HL-60/S4 treated with phorbol 12-myristate 13-acetate at 8.2 ng/mL for 4 days and 3 days (cell line): ENCODE results near the gene CASP9.
"Not testable (repeated sequence)": the region's sequence is repeated elsewhere in the genome, so short reads cannot be mapped to it uniquely, and the experiment has no call there.

Source experiments
- in situ Hi-C: fragments of 300-500 bp; cut with MboI; formaldehyde crosslinking; loops from 2 replicates; pipeline ENCODE4 v1.15.0; 2022; ENCODE audit warnings: low sequenced_read_pairs

Gene CASP9

DNA sequence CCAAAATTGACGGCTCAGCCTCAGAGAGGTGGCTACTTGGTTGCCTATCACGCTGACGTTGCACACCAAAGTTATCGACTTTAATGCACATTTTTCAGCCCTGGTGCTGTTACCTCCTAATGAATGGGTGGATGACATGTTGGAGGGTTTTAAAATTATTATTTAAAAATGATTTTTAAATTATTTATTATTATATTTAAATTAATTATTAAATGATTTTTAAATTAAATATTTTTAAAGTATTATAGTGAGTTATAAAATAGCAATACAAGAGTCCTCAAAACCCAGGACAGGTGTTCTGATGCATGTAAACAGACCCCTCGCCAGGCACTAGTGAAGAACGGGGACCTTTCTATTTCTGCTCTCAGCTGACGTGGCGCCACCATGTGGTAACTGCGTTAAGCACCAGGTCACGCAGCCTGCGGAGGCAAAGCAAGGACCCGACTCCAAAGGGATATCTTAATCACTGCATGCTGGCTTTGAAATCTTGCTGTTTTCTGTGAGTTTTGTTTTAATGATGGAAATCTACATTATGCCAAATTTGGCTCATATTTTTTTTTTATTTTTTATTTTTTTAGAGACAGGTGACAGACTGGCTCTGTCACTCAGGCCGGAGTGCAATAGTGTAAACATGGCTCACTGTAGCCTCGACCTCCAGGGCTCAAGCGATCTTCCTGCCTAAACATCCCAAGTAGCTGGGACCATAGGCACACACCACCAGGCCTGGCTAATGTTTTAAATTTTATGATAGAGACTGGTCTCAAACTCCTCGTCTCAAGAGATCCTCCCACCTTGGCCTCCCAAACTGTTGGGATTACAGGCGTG, 22.6 kb downstream of the CASP9 start:
- in situ Hi-C loops: no loop called here

DNA sequence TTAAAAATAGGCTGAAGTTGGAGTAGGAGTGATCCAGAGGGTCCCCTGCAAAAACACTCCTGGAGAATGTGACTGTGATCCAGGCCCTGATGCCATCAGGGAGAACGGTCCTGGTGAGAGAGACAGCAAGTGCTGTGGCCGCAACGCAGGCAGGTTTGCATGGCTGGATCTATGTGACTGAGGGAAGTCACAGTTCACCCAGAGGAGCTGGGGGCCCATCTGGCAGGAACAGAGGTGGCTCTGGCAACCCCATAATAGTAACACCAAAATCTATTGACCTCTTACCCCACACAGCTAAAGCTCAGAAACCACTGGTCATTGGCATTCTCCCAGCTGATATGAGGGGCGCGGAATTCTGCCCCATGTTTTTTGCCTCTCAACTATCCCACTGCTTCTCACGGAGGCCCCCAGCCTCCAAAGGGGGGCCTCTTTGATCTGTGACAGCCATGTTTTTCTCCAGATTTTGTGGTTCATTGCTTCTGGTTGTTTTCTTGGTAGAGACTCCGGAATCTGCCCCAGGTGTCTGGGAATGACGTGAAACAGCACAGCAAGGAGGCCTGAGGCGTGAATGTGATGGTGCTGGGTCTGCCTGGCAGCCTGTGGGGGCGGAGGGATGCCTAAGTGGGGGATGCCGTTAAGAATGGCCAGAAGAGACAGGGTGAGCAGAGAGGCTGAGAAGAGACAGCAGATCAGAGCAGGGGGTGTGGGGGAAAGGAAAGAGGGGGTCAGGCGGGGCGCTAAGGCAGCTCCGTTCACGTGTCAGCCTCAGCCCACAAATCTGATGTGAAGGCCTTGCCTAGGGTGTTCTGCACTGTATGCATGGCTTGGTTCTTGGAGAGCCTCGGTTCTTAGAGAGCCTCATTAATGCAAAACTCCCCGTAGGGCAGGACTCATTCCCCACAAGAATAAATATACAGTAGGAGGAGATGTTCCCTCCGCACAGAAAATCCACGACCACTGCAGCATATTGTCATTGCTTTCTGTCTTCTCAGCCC, 23.5 kb downstream of the CASP9 start:
- in situ Hi-C loops: no loop called here

DNA sequence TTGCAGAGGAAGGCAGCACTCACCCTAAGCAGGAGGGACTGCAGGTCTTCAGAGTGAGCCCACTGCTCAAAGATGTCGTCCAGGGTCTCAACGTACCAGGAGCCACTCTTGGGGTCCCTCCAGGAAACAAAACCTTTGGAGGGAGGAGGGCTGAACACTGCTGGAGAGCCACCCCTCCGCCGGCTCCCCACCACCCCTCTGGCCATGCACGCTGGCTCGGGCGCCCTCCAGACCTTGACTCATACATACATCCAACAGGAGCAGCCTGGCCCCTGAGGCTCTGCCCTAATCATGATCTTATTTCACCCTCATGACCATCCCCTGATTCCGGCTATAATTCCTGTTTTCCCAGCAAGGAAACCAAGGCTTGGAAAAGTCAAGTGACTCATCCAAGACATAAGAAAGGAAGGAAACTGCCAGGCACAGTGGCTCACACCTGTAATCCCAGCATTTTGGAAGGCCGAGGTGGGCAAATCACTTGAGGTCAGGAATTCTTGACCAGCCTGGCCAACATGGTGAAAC, 30.1 kb downstream of the CASP9 start:
- in situ Hi-C loops: no loop called here

DNA sequence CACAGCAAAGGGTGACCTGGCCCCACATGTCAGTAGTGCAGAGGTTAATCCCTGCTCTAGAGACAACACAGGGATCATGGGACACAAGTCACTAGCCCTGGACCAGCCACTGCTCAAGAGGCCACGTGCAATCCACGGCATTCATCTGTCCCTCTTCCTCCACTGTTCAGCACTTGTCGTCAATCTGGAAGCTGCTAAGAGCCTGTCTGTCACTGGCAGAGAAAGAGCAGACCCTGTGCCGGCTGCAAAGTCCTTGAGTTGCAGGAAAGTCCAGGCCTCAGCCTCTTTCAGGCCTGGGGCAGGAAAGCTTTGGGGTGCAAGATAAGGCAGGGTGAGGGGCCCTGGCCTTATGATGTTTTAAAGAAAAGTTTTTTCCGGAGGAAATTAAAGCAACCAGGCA, 31.4 kb downstream of the CASP9 start:
- in situ Hi-C loops: no loop called here

DNA sequence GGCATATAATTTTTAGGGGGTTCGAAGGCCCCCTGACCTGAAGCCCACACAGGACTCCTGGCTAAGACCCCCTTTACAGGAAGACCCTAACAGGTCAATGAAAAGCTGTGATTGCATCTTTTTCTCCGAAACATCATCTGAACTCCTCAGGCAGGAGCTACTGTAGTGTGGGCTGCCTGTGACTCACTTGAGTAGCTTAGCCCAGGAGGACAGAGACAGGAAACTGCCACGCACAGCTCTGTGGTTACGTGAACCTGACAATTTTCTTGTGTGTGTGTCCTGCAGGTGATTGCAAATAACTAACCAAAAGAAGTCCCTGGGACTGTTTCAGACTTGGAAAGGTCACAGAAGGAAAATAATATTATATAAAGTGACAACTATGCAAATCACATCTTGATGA, 33.0 kb downstream of the CASP9 start:
- in situ Hi-C loops: not testable (repeated sequence)

DNA sequence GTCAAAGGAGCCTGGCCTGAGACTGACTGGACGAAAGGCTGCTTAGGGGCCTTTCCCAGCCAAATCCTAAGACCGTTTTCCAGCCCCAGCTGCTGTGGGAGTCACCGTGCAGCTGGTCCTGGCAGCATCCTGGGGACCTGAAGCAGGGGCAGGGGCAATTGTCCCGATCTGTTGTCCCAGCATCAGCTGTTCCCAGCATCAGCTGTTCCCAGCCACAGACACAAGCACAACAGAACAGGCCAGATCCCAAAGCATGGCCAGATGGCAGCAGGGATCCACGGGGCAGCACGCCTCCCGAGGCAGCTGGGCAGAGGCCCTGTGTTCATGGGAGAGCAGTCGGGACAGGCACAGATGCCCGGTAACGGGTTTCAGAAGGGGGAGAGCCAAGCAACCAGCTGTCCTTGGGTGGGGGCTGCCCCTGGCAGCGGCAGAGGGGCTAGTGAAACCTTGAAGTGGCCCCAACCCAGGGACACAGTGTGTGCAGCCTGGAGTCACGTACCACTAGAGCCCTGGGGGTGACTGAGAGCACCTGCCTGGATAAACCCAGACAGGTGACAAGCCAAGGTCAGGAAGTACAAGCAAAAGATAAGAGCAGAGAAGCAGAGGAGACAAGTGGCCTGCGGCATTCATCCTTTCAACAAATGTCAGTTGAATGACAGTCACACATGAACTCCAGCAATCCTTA, 34.8 kb downstream of the CASP9 start:
- in situ Hi-C loops: no loop called here

DNA sequence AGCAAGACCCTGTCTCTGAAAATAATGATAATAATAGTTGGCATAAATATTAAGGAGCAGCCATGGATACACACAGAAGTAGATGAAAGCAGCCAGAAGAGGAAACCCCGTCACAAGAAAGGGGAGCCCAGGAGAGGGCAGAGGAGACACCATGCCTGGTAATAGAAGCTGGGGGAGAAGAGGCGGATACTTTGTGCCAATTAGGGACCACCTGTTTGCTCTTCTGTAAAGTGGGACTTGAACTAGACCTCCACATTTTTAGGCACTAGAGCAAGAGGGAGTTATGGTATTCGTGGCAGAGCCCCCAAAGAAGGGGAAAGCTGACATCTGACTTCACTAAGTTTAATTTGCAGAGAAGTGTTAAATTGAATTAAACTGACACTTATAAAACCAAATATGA, 35.6 kb downstream of the CASP9 start:
- in situ Hi-C loops: no loop called here

DNA sequence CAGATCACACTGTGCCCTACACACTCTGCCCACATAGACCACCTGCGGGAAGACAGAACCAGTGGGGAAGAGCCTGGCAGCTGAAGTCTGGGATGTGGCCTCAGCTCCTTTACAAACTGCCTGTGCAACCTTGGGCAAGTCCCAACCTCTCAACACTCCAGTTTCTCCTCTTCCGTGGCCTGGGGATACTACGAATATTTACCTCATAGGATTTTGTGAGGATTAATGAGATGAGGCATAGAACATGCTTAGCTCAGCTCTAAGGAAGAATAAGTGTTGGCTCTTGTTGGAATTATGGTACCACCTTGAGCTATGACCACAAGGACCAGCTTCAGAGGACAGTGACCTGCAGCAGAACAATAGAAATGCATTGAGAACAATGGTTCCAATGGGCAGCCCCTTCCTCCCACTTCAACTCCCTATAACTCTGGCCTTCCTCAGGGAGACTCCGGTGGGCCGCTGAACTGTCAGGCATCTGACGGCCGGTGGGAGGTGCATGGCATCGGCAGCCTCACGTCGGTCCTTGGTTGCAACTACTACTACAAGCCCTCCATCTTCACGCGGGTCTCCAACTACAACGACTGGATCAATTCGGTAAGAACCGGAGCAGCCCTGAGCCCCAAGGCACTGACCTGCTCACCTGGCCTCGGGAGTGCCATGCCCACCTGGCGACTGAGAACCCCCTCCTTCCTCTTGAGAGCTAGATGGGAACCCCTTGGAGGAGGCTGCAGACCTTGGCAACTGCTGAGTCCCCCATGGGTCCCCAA, 37.0 kb downstream of the CASP9 start:
- in situ Hi-C loops: not testable (repeated sequence)

DNA sequence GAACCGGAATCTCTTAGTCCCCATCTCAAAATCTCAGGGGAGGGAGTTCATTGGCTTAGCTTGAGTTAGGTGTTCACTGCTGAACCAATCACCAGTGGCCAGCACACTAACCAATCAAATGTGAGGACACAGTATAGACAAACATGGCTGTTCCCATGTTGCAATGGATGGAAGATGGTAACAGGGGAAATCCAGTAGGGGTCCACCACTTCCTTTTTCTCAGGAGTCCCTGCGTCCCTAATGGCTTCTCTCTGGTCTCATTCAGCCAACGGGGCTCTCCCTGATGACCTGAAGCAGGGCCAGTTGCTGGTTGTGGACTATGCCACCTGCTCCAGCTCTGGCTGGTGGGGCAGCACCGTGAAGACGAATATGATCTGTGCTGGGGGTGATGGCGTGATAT, 38.4 kb downstream of the CASP9 start:
- in situ Hi-C loops: no loop called here

DNA sequence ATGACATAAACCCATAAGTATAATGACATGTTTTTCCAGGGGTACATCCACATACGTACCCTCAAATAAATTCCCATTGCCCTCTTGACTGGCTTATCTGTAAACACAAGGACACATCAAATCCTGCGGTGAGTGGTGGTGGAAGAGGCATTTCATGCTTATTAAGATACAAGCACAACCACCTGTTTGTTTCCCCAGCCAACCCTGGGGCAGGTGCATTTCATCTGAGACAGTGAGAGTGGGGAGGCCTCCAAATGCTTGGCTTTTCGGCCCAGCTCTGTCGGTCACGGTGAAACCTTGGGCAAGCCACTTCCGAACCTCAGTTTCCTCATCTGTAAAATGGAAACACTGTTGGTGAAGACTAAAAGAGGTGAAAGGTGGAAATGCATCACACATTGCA, 39.6 kb downstream of the CASP9 start:
- in situ Hi-C loops: not testable (repeated sequence)

DNA sequence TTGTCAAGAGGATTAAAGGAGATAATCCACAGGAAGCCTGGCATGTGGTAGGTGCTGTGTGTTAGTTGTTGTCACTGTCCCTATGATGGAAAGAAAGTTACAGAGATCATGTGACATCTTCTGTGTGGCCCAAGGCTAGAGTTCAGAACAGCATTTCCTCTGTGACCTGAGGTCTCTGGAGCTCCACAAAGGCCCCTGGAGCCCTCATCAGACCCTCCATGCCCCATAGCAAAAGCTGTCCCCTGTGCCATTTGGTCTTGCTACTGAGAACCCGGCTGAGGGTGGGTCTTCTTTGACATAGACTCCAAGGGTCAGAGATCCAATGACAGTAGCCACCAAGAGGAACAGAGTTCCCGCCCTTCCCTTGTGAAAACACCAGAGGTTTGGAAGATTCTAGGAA, 40.0 kb downstream of the CASP9 start:
- in situ Hi-C loops: no loop called here

DNA sequence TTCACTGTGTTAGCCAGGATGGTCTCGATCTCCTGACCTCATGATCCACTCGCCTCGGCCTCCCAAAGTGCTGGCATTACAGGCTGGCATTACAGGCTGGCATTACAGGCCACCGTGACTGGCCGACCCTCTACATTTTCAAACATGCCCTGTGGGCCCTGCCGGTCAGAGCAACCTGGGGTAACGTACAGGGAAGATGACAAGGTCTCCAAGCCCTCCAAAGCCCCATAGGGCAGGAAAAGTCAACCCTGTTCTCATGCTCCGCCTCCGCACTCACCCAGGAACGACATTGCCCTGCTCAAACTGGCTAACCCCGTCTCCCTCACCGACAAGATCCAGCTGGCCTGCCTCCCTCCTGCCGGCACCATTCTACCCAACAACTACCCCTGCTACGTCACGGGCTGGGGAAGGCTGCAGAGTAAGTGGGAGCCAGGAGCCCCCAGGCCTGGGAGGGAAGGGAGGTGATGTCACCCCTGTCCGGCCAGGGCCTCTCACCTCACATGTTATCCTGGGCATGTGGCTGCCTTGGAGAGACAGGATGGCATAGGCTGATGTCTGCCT, 41.0 kb downstream of the CASP9 start:
- in situ Hi-C loops: not testable (repeated sequence)

DNA sequence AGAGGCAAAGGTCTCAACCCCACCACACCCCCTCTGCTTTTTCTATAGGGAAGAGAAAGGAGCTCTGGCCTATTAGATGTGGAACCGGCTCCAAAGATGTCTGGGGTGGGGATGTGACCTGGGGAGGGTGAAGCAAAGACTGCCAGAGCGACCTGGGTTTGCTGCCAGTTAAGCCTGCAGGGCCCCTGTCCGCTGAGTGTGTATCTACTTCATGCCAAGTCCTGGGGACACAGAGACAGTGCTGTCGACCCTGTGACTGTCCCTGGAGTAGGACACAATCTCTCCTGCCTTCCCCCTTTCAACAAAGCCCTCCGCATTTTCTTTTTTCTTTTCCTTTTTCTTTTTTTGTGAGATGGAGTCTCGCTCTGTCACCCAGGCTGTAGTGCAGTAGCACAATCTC, 41.6 kb downstream of the CASP9 start:
- in situ Hi-C loops: not testable (repeated sequence)

DNA sequence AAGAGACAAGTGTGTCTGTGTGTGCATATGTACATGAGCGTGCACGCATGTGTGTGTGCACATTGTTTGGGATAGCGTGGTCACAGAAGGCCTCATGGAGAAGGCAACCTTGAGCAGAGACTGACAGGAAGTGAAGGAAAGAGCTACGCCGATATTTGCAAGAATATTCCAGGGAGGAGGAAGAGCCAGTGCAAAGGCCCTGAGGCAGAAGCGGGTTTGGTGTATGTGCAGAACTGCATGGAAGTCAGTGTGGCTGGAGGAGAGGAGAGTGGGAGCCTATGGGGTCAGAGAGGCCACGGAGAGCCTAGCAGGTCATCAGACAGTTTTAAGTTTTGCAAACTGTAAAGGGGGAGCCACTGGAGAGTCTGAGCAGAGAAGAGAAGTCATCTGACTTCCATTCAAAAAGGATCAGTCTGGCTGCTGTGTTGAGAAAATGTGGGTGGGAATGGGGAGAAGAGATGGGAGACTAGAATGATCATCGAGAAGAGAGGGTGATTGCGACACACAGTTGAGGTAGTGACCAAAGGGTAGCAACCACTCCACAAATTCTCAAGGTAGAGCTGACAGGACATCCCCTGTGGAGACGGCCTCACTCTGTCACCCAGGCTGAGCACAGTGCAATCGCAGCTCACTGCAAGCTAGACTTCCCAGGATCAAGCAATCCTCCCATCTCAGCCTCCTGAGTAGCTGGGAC, 44.2 kb downstream of the CASP9 start:
- in situ Hi-C loops: no loop called here

DNA sequence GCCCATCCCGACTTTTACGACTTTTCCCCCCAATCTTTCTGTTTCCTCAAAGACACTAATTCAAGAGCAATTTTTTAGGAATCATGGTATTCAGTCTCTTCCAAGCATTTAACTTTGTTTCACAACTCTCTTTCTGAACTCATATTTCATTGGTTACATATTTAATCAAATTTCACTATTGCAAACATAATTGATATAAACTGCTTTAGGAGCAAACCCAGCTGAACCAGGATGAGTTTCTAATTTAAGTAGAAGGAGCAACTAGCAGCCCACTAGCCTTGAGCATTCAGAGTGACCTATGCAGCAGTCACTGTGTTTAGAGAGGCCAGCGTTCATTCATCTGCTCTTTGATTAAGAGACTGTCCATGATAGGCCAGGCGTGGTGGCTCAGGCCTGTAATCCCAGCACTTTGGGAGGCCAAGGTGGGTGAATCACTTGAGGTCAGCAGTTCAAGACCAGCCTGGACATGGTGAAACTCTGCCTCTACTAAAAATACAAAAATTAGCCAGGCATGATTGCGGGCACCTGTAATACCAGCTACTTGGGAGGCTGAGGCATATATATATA, 46.3 kb downstream of the CASP9 start:
- in situ Hi-C loops: no loop called here

DNA sequence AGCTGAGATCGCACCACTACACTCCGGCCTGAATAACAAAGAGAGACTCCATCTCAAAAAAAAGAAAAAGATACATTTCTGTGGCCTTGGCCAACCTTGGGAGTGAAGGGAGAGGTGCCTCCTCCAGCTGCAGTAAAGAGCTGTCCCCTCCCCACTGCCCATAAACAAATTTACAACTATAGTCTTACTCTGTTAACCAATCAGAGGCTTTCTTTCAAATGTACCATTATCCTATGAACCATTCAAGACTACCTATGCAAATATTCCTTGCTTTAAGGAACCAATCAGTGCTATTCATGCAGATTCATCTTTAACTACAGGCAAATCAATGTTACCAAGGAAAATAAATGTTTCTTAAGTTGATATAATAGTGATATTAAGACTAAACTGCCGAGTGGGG, 47.1 kb downstream of the CASP9 start:
- in situ Hi-C loops: no loop called here

DNA sequence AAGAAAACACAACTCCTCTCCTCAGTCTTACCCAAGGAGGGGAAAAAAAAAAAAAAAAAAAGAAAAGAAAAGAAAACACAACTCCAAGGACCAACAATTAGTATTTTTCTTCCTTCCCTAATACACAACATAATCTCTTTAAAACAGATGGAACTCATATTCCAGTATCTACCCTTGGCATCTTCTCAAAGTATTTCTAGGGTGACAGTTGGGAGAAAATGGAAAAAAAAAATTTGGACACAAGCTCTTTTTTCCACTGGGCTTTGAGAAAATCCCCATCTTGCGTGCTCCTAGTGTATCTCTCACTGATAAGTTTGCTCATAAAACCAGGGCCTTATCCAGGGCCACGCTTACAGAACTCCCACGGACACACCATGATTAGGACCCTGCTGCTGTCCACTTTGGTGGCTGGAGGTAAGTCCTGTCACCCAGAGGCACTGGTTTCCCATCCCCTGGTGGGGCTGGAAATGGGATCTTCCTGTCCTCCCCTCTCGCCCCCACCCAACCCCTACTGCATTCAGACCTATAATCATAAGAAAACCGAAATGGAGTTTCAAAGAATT, 48.2 kb downstream of the CASP9 start, which contains the start of gene CELA2B:
Gene CELA2B (plus strand): TSS at position 353 of the 563 bp plus-strand sequence. CDS start 22 bp downstream, at position 375.
- in situ Hi-C loops: no loop called here

DNA sequence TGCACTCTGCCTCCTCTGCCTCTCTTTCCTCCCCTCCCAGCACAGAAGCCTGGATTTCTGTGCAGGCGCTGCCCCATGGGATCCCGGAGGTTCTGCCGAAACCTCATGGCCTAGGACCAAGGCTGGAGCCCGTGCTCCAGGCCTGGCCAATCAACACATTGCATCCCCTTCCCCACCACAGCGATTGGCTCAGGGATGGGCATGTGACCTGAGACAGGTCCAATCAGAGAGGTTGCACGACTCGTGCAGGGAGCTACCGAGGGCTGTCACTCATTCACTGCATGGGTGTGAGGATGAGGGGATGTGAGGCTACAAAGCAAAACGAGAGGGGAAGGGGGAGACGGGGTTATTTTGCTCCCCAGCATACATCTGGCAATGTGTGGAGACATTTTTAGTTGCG, 51.4 kb downstream of the CASP9 start:
- in situ Hi-C loops: no loop called here

DNA sequence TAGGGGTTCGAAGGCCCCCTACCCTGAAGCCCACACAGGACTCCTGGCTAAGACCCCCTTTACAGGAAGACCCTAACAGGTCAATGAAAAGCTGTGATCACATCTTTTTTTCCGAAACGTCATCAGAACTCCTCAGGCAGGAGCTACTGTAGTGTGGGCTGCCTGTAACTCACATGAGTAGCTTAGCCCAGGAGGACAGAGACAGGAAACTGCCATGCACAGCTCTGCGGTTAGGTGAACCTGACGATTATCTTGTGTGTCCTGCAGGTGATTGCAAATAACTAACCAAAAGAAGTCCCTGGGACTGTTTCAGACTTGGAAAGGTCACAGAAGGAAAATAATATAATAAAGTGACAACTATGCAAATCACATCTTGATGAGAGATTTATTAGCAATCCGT, 52.3 kb downstream of the CASP9 start:
- in situ Hi-C loops: not testable (repeated sequence)
